ENCODE measurements around the gene COL11A2.
"Not testable (repeated sequence)": the region's sequence is repeated elsewhere in the genome, so short reads cannot be mapped to it uniquely, and the experiment has no call there.

The COL11A2 gene

GRCh38 chr6:33164176-33164575 is 28.1 kb downstream of the COL11A2 start:
- Mint-ChIP-seq H3K27ac (no peak overlapping the region), H3K27me3 (peaks cover 45% of the 10 kb centered on the region), H3K9me3 (no peaks in the 10 kb centered on the region), H3K36me3 (no peaks in the 10 kb centered on the region), H3K4me1 (peaks cover 19% of the 10 kb centered on the region), H3K4me3 (no peak overlapping the region)
- no peak for ATAC-seq

- Mint-ChIP-seq H3K27me3 (peaks cover 39% of the 10 kb centered on the region), H3K4me3 (no peak overlapping the region), H3K27ac (no peak overlapping the region), H3K9me3 (no peaks in the 10 kb centered on the region), H3K4me1 (peaks cover 16% of the 10 kb centered on the region), H3K36me3 (no peaks in the 10 kb centered on the region)
- ATAC-seq: no peak
Measured at GRCh38 chr6:33163540-33163939, 28.7 kb downstream of the COL11A2 start.

DNA sequence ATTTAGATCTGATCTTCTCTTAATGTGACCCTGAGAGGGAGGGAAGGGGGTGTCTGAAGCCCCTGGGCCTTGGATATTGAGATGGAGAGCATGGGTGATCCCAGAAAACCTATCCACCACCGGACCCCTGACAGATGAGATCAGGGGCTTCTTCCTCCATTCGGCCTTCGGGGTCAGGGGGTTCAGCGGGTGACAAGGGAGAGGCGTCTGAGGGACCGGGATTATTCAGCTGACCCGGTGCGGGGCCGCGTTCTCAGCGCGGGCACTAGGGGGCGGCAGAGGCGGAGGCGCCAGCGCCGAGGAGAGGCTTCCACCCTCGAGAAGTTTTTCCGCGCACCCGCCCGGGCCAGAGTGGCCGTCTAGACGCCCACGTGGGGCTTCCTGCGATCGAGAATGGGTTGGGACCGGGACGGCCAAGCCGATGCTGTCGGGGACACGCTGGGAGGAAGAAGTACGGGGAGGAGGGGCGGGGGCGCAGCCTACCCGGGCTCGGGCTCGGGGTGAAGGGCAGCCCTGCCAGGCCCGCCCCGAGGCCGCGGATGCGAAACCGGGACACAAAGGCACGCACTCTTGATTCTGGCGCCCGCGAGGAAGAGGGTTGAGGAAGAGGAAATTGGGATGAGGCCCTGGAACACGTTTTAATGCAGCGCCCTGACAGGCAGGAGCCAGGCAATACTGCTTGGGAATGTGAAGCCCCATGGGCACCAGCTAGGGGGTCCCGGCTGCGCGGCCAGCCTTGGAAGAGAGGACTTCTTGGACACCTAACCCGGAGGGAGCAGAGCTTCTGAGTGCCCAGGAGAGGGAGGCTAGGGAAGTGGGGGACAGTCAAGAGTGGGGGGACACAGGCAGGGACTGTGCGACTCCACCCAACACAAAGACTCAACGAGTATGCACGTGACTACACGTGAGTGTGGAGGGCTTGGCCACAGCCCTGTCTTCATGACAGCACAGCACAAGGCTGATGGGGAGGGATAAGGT is 30.6 kb downstream of the COL11A2 start:
- peak overlapping the region; percentile 88 for H3K4me3 Mint-ChIP-seq
- peak overlapping the region; percentile 82 for H3K27ac Mint-ChIP-seq
- no peaks in the 10 kb centered on the region for H3K36me3 Mint-ChIP-seq
- H3K4me1 Mint-ChIP-seq: peaks cover 16% of the 10 kb centered on the region
- peak; percentile 91 for ATAC-seq
- no peaks in the 10 kb centered on the region for H3K9me3 Mint-ChIP-seq
- peaks cover 35% of the 10 kb centered on the region for H3K27me3 Mint-ChIP-seq

- Mint-ChIP-seq H3K36me3 (no peaks in the 10 kb centered on the region), H3K27ac (peak overlapping the region; percentile 82), H3K27me3 (peaks cover 27% of the 10 kb centered on the region), H3K9me3 (no peaks in the 10 kb centered on the region), H3K4me1 (peaks cover 16% of the 10 kb centered on the region), H3K4me3 (peak overlapping the region; percentile 88)
- no peak for ATAC-seq
Measured at GRCh38 chr6:33160728-33161344, 31.4 kb downstream of the COL11A2 start.

- peaks cover 22% of the 10 kb centered on the region for H3K27me3 Mint-ChIP-seq
- no peak overlapping the region for H3K27ac Mint-ChIP-seq
- ATAC-seq: no peak
- peaks cover 16% of the 10 kb centered on the region for H3K4me1 Mint-ChIP-seq
- H3K9me3 Mint-ChIP-seq: no peaks in the 10 kb centered on the region
- no peak overlapping the region for H3K4me3 Mint-ChIP-seq
- no peaks in the 10 kb centered on the region for H3K36me3 Mint-ChIP-seq
Measured at GRCh38 chr6:33160096-33160495, 32.2 kb downstream of the COL11A2 start.

- Mint-ChIP-seq H3K4me3 (no peak overlapping the region), H3K9me3 (peaks cover under 1% of the 10 kb centered on the region), H3K27me3 (peaks cover 6% of the 10 kb centered on the region), H3K36me3 (peaks cover 1% of the 10 kb centered on the region), H3K27ac (no peak overlapping the region), H3K4me1 (peaks cover 11% of the 10 kb centered on the region)
- no peak for ATAC-seq
Measured at GRCh38 chr6:33156964-33157363, 35.3 kb downstream of the COL11A2 start.

DNA sequence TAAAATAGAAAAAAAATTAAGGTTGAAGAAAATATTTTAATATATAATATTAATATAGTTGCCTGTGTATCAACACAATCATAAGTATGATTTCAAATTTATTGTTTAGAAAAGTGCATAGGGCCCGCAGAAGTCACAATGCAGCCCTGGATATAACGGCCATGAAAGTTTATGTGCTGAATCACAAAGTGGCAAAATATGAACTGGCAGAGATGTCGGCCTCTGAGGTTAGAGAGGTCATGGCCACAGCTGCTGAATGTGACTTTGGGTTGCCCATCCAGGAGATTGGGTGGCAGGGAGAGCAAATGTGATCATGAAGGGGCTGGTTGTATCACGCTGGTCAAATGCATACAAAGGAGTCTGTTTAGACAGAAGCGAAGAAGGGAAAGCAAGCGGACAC is 35.7 kb downstream of the COL11A2 start:
- no peak overlapping the region for H3K27ac Mint-ChIP-seq
- no peak overlapping the region for H3K4me3 Mint-ChIP-seq
- H3K4me1 Mint-ChIP-seq: peaks cover 7% of the 10 kb centered on the region
- no peak for ATAC-seq
- H3K27me3 Mint-ChIP-seq: peaks cover 5% of the 10 kb centered on the region
- H3K36me3 Mint-ChIP-seq: peaks cover 5% of the 10 kb centered on the region
- peaks cover 4% of the 10 kb centered on the region for H3K9me3 Mint-ChIP-seq

GRCh38 chr6:33154349-33154748 is 37.9 kb downstream of the COL11A2 start:
- H3K9me3 Mint-ChIP-seq: peaks cover 4% of the 10 kb centered on the region
- H3K4me1 Mint-ChIP-seq: no peaks in the 10 kb centered on the region
- peaks cover 6% of the 10 kb centered on the region for H3K36me3 Mint-ChIP-seq
- no peak for ATAC-seq
- no peak overlapping the region for H3K4me3 Mint-ChIP-seq
- H3K27me3 Mint-ChIP-seq: peaks cover 3% of the 10 kb centered on the region
- no peak overlapping the region for H3K27ac Mint-ChIP-seq

GRCh38 chr6:33151050-33151449 is 41.2 kb downstream of the COL11A2 start:
- peaks cover 4% of the 10 kb centered on the region for H3K9me3 Mint-ChIP-seq
- H3K27ac Mint-ChIP-seq: no peak overlapping the region
- H3K27me3 Mint-ChIP-seq: peaks cover 9% of the 10 kb centered on the region
- no peak overlapping the region for H3K4me3 Mint-ChIP-seq
- H3K4me1 Mint-ChIP-seq: no peaks in the 10 kb centered on the region
- peaks cover 6% of the 10 kb centered on the region for H3K36me3 Mint-ChIP-seq
- no peak for ATAC-seq

GRCh38 chr6:33150560-33150959 is 41.7 kb downstream of the COL11A2 start:
- not testable (repeated sequence) for H3K27me3 Mint-ChIP-seq, ATAC-seq, H3K4me1 Mint-ChIP-seq, H3K4me3 Mint-ChIP-seq, H3K27ac Mint-ChIP-seq, H3K36me3 Mint-ChIP-seq, H3K9me3 Mint-ChIP-seq

GRCh38 chr6:33147807-33148666 is 44.2 kb downstream of the COL11A2 start:
- peaks cover 9% of the 10 kb centered on the region for H3K4me1 Mint-ChIP-seq
- peaks cover 6% of the 10 kb centered on the region for H3K36me3 Mint-ChIP-seq
- peaks cover 11% of the 10 kb centered on the region for H3K27me3 Mint-ChIP-seq
- H3K27ac Mint-ChIP-seq: no peak overlapping the region
- ATAC-seq: no peak
- H3K4me3 Mint-ChIP-seq: no peak overlapping the region
- H3K9me3 Mint-ChIP-seq: peaks cover 4% of the 10 kb centered on the region

DNA sequence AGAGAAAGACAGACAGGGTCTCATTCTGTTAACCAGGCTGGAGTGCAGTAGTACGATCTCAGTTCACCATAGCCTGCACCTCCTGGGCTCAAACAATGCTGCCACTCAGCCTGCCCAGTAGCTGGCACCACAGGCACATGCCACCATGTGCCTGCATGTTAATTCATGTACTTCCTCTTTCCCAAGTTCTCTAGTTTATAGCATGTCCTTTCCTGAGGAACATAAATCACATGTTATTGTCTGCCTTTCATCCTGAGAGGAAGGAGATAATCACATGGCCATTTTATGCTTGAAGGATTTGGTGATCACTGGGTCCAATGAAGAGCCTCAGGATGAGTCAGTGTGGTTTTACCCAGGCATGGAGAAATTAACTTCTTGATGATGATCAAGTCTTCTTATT is 47.9 kb downstream of the COL11A2 start:
- Mint-ChIP-seq H3K36me3 (no peaks in the 10 kb centered on the region), H3K4me3 (no peak overlapping the region), H3K9me3 (no peaks in the 10 kb centered on the region), H3K27me3 (peaks cover 32% of the 10 kb centered on the region), H3K27ac (no peak overlapping the region), H3K4me1 (peaks cover 28% of the 10 kb centered on the region)
- peak; percentile 50 for ATAC-seq

GRCh38 chr6:33143113-33143770 is 49.0 kb downstream of the COL11A2 start:
- Mint-ChIP-seq H3K4me1 (peaks cover 28% of the 10 kb centered on the region), H3K4me3 (no peak overlapping the region), H3K36me3 (no peaks in the 10 kb centered on the region), H3K9me3 (no peaks in the 10 kb centered on the region), H3K27ac (no peak overlapping the region), H3K27me3 (peaks cover 25% of the 10 kb centered on the region)
- ATAC-seq: no peak

GRCh38 chr6:33142501-33143070 is 49.7 kb downstream of the COL11A2 start:
- no peak overlapping the region for H3K4me3 Mint-ChIP-seq
- H3K36me3 Mint-ChIP-seq: no peaks in the 10 kb centered on the region
- H3K4me1 Mint-ChIP-seq: peaks cover 28% of the 10 kb centered on the region
- no peak overlapping the region for H3K27ac Mint-ChIP-seq
- H3K9me3 Mint-ChIP-seq: no peaks in the 10 kb centered on the region
- ATAC-seq: no peak
- peaks cover 25% of the 10 kb centered on the region for H3K27me3 Mint-ChIP-seq
